ENCODE measurements around the gene RNF227. TPM values are rescaled to one million over a fixed set of nuclear protein-coding genes. Genes with fewer than 3 reads are reported as not detected.

RNF227 gene
- total and polyA plus RNA-seq, 10 of the 15 experiments (the other 5 are each of a cell fraction or from before 2014, with no cell fraction given) = 0.49 to 5.0 (median 1.3) TPM

DNA sequence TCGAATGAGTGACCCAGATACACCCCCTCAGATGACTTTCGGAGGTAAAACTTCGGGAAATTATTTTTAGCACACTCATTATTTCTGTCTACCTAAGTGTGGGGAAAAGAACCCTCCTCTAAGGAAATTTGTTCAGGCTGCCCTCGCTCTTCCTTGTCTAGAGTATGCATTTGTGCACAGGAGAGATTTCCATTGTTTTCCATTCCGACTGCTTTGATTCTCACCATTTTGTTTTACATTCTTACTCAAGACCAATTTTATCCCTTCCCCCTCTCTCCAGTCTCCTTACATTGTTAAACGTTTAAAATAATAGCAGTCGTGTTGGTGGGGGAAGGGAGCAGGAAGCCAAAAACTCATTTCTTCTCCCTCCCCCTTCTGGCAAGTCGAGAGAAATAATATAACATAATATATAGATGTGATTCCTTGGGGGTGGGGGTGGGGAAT, 29.0 kb downstream of the RNF227 start (continued):
- TF ChIP-seq, protein P1, sequence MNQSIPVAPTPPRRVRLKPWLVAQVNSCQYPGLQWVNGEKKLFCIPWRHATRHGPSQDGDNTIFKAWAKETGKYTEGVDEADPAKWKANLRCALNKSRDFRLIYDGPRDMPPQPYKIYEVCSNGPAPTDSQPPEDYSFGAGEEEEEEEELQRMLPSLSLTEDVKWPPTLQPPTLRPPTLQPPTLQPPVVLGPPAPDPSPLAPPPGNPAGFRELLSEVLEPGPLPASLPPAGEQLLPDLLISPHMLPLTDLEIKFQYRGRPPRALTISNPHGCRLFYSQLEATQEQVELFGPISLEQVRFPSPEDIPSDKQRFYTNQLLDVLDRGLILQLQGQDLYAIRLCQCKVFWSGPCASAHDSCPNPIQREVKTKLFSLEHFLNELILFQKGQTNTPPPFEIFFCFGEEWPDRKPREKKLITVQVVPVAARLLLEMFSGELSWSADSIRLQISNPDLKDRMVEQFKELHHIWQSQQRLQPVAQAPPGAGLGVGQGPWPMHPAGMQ (IDR thresholded peaks at IDR 0.05; ENCODE audit: borderline replicate concordance) = no peak
- TF ChIP-seq RB1 (IDR thresholded peaks at IDR 0.05; ENCODE audit: borderline replicate concordance) (no peak), EED (IDR thresholded peaks at IDR 0.05; ENCODE audit: low read depth) (no peak), MEF2A (IDR thresholded peaks at IDR 0.05; ENCODE audit: insufficient read depth, low read depth, low read length) (no peak), ZNF384 (IDR thresholded peaks at IDR 0.05; ENCODE audit: borderline replicate concordance, low read depth, low read length) (no peak), WRNIP1 (IDR thresholded peaks at IDR 0.05; ENCODE audit: borderline replicate concordance, low read depth, low read length) (no peak), RUNX3 (IDR thresholded peaks at IDR 0.05; ENCODE audit: low read length) (no peak), RAD21 (IDR thresholded peaks at IDR 0.05; ENCODE audit: insufficient read depth, low read depth, low read length) (no peak), CREM (IDR thresholded peaks at IDR 0.05; ENCODE audit: low read depth) (no peak), ZSCAN29 (IDR thresholded peaks at IDR 0.05) (no peak), STAT3 (IDR thresholded peaks at IDR 0.05; ENCODE audit: low read depth, low read length) (no peak)
- TF ChIP-seq, protein P2, sequence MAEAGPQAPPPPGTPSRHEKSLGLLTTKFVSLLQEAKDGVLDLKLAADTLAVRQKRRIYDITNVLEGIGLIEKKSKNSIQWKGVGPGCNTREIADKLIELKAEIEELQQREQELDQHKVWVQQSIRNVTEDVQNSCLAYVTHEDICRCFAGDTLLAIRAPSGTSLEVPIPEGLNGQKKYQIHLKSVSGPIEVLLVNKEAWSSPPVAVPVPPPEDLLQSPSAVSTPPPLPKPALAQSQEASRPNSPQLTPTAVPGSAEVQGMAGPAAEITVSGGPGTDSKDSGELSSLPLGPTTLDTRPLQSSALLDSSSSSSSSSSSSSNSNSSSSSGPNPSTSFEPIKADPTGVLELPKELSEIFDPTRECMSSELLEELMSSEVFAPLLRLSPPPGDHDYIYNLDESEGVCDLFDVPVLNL (IDR thresholded peaks at IDR 0.05; ENCODE audit: low read depth, low read length) = no peak
- TF ChIP-seq, protein P3, sequence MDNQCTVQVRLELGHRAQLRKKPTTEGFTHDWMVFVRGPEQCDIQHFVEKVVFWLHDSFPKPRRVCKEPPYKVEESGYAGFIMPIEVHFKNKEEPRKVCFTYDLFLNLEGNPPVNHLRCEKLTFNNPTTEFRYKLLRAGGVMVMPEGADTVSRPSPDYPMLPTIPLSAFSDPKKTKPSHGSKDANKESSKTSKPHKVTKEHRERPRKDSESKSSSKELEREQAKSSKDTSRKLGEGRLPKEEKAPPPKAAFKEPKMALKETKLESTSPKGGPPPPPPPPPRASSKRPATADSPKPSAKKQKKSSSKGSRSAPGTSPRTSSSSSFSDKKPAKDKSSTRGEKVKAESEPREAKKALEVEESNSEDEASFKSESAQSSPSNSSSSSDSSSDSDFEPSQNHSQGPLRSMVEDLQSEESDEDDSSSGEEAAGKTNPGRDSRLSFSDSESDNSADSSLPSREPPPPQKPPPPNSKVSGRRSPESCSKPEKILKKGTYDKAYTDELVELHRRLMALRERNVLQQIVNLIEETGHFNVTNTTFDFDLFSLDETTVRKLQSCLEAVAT (IDR thresholded peaks at IDR 0.05) = peak; percentile 35; the same call in 1 of the 2 replicates
- TF ChIP-seq, protein P4, sequence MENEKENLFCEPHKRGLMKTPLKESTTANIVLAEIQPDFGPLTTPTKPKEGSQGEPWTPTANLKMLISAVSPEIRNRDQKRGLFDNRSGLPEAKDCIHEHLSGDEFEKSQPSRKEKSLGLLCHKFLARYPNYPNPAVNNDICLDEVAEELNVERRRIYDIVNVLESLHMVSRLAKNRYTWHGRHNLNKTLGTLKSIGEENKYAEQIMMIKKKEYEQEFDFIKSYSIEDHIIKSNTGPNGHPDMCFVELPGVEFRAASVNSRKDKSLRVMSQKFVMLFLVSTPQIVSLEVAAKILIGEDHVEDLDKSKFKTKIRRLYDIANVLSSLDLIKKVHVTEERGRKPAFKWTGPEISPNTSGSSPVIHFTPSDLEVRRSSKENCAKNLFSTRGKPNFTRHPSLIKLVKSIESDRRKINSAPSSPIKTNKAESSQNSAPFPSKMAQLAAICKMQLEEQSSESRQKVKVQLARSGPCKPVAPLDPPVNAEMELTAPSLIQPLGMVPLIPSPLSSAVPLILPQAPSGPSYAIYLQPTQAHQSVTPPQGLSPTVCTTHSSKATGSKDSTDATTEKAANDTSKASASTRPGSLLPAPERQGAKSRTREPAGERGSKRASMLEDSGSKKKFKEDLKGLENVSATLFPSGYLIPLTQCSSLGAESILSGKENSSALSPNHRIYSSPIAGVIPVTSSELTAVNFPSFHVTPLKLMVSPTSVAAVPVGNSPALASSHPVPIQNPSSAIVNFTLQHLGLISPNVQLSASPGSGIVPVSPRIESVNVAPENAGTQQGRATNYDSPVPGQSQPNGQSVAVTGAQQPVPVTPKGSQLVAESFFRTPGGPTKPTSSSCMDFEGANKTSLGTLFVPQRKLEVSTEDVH (IDR thresholded peaks at IDR 0.05; ENCODE audit: low read depth, partially characterized antibody) = peak; percentile 54
- TF ChIP-seq, protein P5, sequence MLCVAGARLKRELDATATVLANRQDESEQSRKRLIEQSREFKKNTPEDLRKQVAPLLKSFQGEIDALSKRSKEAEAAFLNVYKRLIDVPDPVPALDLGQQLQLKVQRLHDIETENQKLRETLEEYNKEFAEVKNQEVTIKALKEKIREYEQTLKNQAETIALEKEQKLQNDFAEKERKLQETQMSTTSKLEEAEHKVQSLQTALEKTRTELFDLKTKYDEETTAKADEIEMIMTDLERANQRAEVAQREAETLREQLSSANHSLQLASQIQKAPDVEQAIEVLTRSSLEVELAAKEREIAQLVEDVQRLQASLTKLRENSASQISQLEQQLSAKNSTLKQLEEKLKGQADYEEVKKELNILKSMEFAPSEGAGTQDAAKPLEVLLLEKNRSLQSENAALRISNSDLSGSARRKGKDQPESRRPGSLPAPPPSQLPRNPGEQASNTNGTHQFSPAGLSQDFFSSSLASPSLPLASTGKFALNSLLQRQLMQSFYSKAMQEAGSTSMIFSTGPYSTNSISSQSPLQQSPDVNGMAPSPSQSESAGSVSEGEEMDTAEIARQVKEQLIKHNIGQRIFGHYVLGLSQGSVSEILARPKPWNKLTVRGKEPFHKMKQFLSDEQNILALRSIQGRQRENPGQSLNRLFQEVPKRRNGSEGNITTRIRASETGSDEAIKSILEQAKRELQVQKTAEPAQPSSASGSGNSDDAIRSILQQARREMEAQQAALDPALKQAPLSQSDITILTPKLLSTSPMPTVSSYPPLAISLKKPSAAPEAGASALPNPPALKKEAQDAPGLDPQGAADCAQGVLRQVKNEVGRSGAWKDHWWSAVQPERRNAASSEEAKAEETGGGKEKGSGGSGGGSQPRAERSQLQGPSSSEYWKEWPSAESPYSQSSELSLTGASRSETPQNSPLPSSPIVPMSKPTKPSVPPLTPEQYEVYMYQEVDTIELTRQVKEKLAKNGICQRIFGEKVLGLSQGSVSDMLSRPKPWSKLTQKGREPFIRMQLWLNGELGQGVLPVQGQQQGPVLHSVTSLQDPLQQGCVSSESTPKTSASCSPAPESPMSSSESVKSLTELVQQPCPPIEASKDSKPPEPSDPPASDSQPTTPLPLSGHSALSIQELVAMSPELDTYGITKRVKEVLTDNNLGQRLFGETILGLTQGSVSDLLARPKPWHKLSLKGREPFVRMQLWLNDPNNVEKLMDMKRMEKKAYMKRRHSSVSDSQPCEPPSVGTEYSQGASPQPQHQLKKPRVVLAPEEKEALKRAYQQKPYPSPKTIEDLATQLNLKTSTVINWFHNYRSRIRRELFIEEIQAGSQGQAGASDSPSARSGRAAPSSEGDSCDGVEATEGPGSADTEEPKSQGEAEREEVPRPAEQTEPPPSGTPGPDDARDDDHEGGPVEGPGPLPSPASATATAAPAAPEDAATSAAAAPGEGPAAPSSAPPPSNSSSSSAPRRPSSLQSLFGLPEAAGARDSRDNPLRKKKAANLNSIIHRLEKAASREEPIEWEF (IDR thresholded peaks at IDR 0.05; ENCODE audit: insufficient replicate concordance, low read depth, low read length) = no peak
- TF ChIP-seq, protein P6, sequence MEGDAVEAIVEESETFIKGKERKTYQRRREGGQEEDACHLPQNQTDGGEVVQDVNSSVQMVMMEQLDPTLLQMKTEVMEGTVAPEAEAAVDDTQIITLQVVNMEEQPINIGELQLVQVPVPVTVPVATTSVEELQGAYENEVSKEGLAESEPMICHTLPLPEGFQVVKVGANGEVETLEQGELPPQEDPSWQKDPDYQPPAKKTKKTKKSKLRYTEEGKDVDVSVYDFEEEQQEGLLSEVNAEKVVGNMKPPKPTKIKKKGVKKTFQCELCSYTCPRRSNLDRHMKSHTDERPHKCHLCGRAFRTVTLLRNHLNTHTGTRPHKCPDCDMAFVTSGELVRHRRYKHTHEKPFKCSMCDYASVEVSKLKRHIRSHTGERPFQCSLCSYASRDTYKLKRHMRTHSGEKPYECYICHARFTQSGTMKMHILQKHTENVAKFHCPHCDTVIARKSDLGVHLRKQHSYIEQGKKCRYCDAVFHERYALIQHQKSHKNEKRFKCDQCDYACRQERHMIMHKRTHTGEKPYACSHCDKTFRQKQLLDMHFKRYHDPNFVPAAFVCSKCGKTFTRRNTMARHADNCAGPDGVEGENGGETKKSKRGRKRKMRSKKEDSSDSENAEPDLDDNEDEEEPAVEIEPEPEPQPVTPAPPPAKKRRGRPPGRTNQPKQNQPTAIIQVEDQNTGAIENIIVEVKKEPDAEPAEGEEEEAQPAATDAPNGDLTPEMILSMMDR (IDR thresholded peaks at IDR 0.05 in 2 of 3, conservative IDR thresholded peaks at IDR 0.05 in 1 of 3; ENCODE audit: control insufficient read depth in 2 of 3, extremely low read depth in 1 of 3, insufficient read depth in 1 of 3, low read depth in 3 of 3, low read length in 3 of 3) = 0 out of 6 replicates have a peak, but pooled peaks of 1 of the 3 experiments have one; percentile 4

Data from GM12878 (cell line).